Hindlimb muscle (tissue), 1 donor: ENCODE measurements around the gene BHMT2. TPM values are rescaled to one million over a fixed set of nuclear protein-coding genes. Genes with fewer than 3 reads are reported as not detected.

Experiments used
- DNase-seq: peaks from one replicate; pipeline ENCODE4 v3.0.0-alpha.2; 2013
- polyA plus RNA-seq: library from polyadenylated mRNA; unstranded; fragments of 120-200 nt; gene quantifications from one replicate; pipeline ENCODE4 v1.2.1, GENCODE V29; 2013; ENCODE audit not compliant: insufficient read length

Gene BHMT2
- polyA plus RNA-seq, result 4.9 TPM

- peak; percentile 48 for DNase-seq
Measured at GRCh38 chr5:79069488-79070349, at the start of gene BHMT2, which contains the start of gene DMGDH. Gene BHMT2 (plus strand): TSS chr5:79069767. CDS start chr5:79069783, 16 bp downstream. Gene DMGDH (minus strand): TSS chr5:79069674. CDS start chr5:79069620, 54 bp downstream.

GRCh38 chr5:79020861-79021561 is 48.6 kb upstream of the BHMT2 start:
- DNase-seq, result peak; percentile 72

GRCh38 chr5:79021753-79022152 is 47.8 kb upstream of the BHMT2 start:
- no peak for DNase-seq

- no peak for DNase-seq
Measured at GRCh38 chr5:79022771-79023170, 46.8 kb upstream of the BHMT2 start.

- DNase-seq, result no peak
Measured at GRCh38 chr5:79023348-79023747, 46.2 kb upstream of the BHMT2 start.

- DNase-seq, result no peak
Measured at GRCh38 chr5:79023947-79024346, 45.6 kb upstream of the BHMT2 start.

GRCh38 chr5:79025054-79025472 is 44.5 kb upstream of the BHMT2 start:
- DNase-seq, result peak; percentile 79

- DNase-seq, result no peak
Measured at GRCh38 chr5:79030663-79031484, 38.7 kb upstream of the BHMT2 start.

- DNase-seq, result no peak
Measured at GRCh38 chr5:79031485-79031867, 38.1 kb upstream of the BHMT2 start.

- no peak for DNase-seq
Measured at GRCh38 chr5:79032031-79032695, 37.4 kb upstream of the BHMT2 start.

GRCh38 chr5:79032782-79033181 is 36.8 kb upstream of the BHMT2 start:
- no peak for DNase-seq

GRCh38 chr5:79035237-79035636 is 34.3 kb upstream of the BHMT2 start:
- DNase-seq, result no peak

GRCh38 chr5:79036769-79037168 is 32.8 kb upstream of the BHMT2 start:
- DNase-seq, result no peak

- no peak for DNase-seq
Measured at GRCh38 chr5:79042188-79042587, 27.4 kb upstream of the BHMT2 start.

GRCh38 chr5:79047199-79047598 is 22.4 kb upstream of the BHMT2 start:
- no peak for DNase-seq

- no peak for DNase-seq
Measured at GRCh38 chr5:79048437-79048836, 21.1 kb upstream of the BHMT2 start.

- DNase-seq, result peak; percentile 56
Measured at GRCh38 chr5:79050498-79050897, 19.1 kb upstream of the BHMT2 start.

- no peak for DNase-seq
Measured at GRCh38 chr5:79053321-79053720, 16.2 kb upstream of the BHMT2 start.

- no peak for DNase-seq
Measured at GRCh38 chr5:79055017-79055416, 14.6 kb upstream of the BHMT2 start.

GRCh38 chr5:79056847-79057246 is 12.7 kb upstream of the BHMT2 start:
- no peak for DNase-seq

GRCh38 chr5:79059674-79060073 is 9.9 kb upstream of the BHMT2 start:
- no peak for DNase-seq

GRCh38 chr5:79062436-79062835 is 7.1 kb upstream of the BHMT2 start:
- DNase-seq, result no peak
